ENCODE data around the gene ATG7.

Gene ATG7

DNA sequence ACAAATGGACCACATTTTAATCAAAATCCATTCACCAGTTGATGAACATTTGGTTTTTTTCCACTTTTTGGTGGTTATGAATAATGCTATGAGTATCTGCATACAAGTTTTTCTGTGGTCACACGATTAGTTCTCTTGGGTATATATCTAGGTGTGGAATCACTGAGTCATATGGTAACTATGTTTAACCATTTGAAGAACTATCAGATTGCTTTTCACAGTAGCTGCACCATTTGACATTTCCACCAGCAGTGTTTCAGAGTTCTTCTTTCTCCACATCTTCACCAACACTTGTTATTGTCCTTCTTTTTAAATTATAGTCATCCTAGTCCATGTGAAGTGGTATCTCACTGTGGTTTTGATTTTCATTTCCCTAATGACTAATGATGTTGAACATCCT lies 33.3 kb upstream of the ATG7 start:
- FAIRE-seq = no peak
- no peak for DNase-seq (ENCODE audit: insufficient read length)
- TF ChIP-seq POLR2A (IDR thresholded peaks at IDR 0.05; ENCODE audit: low read depth, low read length) = no peak
- TF ChIP-seq POLR2AphosphoS5 (IDR thresholded peaks at IDR 0.05; ENCODE audit: low read depth, low read length) = no peak
- no peak for TF ChIP-seq TAF1 (IDR thresholded peaks at IDR 0.05; ENCODE audit: borderline replicate concordance, low read depth, low read length)

DNA sequence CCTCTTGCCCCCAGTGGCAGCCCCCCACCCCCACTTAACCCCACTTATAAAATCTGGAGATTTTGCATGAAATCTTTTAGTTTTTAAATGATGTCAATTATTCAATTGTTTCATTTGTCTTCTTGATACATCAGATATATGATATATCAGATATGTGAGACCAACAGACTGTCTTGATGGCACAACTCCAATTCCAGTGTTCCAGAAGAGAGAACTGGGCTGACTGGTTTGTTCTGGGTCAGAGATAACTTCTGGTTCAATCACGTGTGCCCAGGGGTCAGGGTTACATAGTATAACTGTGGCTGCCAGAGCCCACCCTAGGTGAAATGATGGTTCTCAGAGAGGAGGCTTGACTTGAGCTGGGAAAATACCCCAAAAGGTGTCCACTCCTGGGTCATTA lies 32.4 kb upstream of the ATG7 start:
- TF ChIP-seq TAF1 (IDR thresholded peaks at IDR 0.05; ENCODE audit: borderline replicate concordance, low read depth, low read length) = no peak
- no peak for TF ChIP-seq POLR2A (IDR thresholded peaks at IDR 0.05; ENCODE audit: low read depth, low read length)
- TF ChIP-seq POLR2AphosphoS5 (IDR thresholded peaks at IDR 0.05; ENCODE audit: low read depth, low read length) = no peak
- no peak for FAIRE-seq
- DNase-seq (ENCODE audit: insufficient read length) = no peak

DNA sequence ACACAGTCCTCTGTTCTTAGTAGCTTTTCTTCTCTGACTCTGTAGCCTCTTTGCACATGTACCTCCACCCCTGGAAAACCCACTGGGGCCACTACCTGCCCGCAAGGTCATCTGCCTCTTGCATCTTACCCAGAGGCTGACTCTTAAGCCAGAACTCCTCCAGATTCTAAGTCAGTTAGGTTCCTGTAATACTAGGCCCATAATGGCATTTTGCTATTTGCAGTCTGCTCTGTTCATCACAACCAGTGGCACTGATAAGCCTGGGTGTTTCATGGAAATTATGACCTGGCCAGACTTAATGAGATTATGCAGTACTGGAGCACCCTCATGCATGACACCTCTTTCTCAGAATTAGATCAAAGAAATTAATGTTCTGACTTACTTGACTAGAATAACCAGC lies 31.7 kb upstream of the ATG7 start:
- TF ChIP-seq POLR2AphosphoS5 (IDR thresholded peaks at IDR 0.05; ENCODE audit: low read depth, low read length) = no peak
- TF ChIP-seq TAF1 (IDR thresholded peaks at IDR 0.05; ENCODE audit: borderline replicate concordance, low read depth, low read length) = no peak
- no peak for TF ChIP-seq POLR2A (IDR thresholded peaks at IDR 0.05; ENCODE audit: low read depth, low read length)
- DNase-seq (ENCODE audit: insufficient read length) (no peak), FAIRE-seq (no peak)

DNA sequence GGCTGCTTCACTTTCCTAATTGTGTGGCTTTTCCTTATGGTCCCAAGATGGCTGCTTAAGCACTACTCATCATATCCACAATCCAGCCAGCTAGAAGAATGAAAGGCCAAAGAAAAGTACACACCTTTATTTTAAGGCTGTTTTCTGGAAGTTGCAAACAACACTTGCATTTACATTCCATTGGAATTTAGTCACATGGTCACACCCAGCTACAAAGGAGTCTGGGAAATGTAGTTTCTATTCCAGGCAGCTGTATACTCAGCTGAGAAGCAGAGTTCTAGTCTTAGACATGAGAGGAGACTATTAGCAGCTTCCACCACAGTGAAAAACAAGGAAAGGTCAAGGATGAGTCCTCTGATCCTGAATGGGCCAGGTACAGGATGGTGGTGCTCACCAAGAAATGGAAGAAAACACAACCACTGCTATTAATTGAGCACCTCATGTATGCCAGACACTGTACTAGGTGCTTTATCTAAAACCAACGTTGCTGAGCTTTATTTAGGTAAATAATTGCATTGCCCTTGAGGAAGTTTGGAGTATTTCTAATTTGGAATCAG lies 28.0 kb upstream of the ATG7 start:
- no peak for FAIRE-seq
- DNase-seq (ENCODE audit: insufficient read length) = no peak
- TF ChIP-seq POLR2A (IDR thresholded peaks at IDR 0.05; ENCODE audit: low read depth, low read length) (no peak), TAF1 (IDR thresholded peaks at IDR 0.05; ENCODE audit: borderline replicate concordance, low read depth, low read length) (no peak), POLR2AphosphoS5 (IDR thresholded peaks at IDR 0.05; ENCODE audit: low read depth, low read length) (no peak)

DNA sequence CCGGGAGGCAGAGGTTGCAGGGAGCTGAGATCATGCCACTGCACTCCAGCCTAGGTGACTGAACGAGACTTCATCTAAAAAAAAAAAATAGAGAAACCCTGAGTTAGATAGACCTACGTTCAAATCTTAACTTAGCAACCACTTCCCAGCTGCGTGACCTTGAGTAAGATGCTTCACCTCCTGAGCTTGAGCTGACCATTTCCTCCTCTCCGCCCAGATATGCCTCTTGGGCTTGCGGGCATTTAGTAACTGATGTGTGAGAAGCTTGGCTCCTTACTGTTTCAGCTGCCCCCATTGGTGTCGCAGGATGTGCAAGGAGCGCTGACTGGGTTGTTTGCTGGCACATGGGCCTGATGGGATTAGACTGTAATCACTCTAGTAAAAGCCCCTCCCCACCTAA lies 26.9 kb upstream of the ATG7 start:
- no peak for DNase-seq (ENCODE audit: insufficient read length)
- no peak for FAIRE-seq
- no peak for TF ChIP-seq TAF1 (IDR thresholded peaks at IDR 0.05; ENCODE audit: borderline replicate concordance, low read depth, low read length)
- TF ChIP-seq POLR2AphosphoS5 (IDR thresholded peaks at IDR 0.05; ENCODE audit: low read depth, low read length) = no peak
- TF ChIP-seq POLR2A (IDR thresholded peaks at IDR 0.05; ENCODE audit: low read depth, low read length) = no peak

DNA sequence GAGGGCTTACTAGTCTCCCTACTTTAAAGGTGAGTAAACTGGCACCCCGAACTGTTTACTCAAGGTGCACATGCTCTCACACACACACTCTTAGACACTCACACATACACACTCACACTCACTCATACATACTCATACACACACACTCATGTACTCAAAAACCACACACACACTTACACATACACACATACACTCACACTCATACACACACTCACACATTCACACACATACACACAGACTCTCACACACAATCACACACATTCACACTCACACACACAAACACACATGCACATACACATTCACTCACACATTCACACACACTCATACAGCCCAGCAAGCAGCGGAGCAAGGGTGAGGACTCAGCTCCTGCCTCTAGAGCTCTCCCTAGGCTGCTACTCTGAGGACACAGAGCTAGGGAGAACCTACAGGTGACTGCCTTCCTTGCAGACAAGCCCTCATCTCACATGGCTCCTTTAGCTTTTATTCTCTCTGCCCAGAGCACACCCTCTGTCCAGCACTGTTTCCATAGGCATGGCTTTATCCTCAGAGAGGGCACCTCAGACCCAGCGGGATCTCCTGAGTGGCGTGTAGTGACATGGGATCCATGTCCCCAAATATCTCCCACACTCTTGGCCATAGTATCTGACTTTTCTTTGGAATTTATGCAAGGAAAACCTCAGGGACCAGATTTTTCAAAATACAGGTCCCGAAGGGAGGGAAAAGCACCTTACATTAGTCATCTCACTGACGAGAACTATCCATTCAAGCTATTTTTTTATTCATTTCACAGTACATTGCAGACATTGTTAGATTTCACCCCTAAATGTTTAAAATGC lies 26.2 kb upstream of the ATG7 start:
- DNase-seq (ENCODE audit: insufficient read length) (no peak), FAIRE-seq (no peak)

DNA sequence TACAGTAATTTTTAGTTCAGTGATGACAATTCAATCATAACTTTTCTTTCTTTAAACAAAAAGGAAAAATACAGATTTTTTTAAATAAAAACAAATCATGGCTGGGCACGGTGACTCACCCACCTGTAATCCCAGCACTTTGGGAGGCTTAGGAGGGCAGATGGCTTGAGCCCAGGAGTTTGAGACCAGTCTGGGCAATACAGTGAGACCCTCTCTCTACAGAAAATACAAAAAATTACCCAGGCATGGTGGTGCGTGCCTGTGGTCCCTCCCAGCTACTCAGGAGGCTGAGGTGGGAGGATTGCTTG lies 25.6 kb upstream of the ATG7 start:
- FAIRE-seq = no peak
- TF ChIP-seq TAF1 (IDR thresholded peaks at IDR 0.05; ENCODE audit: borderline replicate concordance, low read depth, low read length) (no peak), POLR2A (IDR thresholded peaks at IDR 0.05; ENCODE audit: low read depth, low read length) (no peak), POLR2AphosphoS5 (IDR thresholded peaks at IDR 0.05; ENCODE audit: low read depth, low read length) (no peak)
- DNase-seq (ENCODE audit: insufficient read length) = no peak

More for the DNA sequence above, 26.2 kb upstream of the ATG7 start:
- TF ChIP-seq TAF1 (IDR thresholded peaks at IDR 0.05; ENCODE audit: borderline replicate concordance, low read depth, low read length) (no peak), POLR2A (IDR thresholded peaks at IDR 0.05; ENCODE audit: low read depth, low read length) (no peak), POLR2AphosphoS5 (IDR thresholded peaks at IDR 0.05; ENCODE audit: low read depth, low read length) (no peak)

DNA sequence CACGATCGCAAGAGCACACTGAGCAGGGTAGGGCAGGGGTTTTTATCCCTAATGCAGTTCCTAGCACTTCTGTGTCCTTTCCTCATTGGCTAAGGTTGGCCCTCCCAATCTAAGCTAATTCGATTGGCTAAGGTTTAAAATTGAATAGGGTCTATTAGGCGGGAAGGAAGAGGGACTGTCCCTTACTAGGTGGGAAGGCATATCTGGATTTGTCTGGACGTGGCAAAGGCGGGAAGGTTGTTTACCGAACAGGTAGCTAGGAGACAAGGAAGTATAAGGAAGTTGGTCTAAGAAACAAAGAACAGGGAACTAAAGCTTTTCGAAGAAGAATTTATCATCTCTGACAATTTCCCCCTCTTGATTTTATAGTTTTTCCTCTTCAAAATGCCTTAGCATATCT lies 24.8 kb upstream of the ATG7 start:
- DNase-seq (ENCODE audit: insufficient read length) = no peak
- TF ChIP-seq POLR2A (IDR thresholded peaks at IDR 0.05; ENCODE audit: low read depth, low read length) (no peak), POLR2AphosphoS5 (IDR thresholded peaks at IDR 0.05; ENCODE audit: low read depth, low read length) (no peak), TAF1 (IDR thresholded peaks at IDR 0.05; ENCODE audit: borderline replicate concordance, low read depth, low read length) (no peak)
- no peak for FAIRE-seq

DNA sequence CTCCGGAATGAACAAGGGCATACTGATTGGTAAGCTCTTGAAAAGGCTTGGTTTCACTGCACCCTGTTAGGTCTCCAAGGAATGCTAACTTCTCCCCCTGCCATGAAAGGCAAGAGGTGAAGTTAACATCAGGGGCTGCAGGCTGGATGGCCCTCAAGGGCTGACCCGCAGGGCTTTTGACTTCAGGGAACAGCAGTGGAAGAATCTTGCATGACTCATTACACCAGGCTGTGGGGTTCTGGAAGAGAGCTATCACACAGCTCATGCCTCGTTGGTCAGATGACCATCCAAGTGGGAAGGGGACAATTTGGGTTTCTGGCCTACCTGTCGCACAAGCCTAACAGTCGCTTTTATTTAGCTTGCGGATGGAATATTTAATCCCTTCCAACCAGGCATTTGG lies 23.6 kb upstream of the ATG7 start:
- no peak for FAIRE-seq
- TF ChIP-seq TAF1 (IDR thresholded peaks at IDR 0.05; ENCODE audit: borderline replicate concordance, low read depth, low read length) (no peak), POLR2AphosphoS5 (IDR thresholded peaks at IDR 0.05; ENCODE audit: low read depth, low read length) (no peak), POLR2A (IDR thresholded peaks at IDR 0.05; ENCODE audit: low read depth, low read length) (no peak)
- DNase-seq (ENCODE audit: insufficient read length) = no peak

DNA sequence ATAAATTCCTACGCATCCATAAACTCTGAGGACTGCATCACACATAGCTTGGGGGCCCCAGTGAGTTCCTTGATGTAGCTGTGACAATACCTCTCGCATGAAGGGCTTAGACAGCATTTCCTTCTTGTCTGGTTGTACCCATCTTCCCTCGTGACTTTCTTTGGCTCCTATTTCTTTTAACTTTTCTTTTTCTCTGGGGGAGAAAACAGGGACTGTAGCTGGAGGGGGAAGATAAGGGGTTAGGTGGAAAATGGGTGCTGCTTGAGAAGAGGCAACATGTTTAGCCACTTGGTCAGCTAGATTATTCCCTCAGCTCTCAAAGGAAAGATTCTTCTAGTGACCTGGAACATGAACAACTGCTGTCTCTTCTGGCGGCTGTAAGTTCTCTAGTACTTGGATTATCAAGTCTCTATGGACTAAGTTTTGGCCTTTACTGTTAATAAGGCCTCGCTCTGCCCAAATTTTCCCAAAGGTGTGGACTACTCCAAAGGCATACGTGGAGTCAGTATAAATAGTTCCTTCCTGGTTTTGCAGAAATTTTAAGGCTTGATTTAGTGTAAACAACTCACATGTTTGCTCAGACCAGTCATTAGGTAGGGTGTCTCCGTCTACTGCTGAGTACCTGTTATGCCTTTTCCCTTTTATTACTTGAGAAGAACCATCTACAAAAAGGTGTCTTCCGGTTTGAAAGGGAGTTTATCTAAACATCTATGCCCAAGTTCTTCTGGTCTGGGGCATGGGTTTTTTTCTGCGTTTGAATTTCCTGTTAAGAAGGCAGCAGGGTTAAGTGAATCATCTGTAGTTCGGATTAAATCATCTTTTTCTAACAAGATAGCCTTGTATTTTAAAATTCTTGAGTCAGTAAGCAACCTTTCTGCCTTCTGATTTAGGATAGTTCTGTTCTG lies 21.0 kb upstream of the ATG7 start:
- DNase-seq (ENCODE audit: insufficient read length) (no peak), FAIRE-seq (no peak)
- TF ChIP-seq POLR2A (IDR thresholded peaks at IDR 0.05; ENCODE audit: low read depth, low read length) (no peak), TAF1 (IDR thresholded peaks at IDR 0.05; ENCODE audit: borderline replicate concordance, low read depth, low read length) (no peak), POLR2AphosphoS5 (IDR thresholded peaks at IDR 0.05; ENCODE audit: low read depth, low read length) (no peak)

DNA sequence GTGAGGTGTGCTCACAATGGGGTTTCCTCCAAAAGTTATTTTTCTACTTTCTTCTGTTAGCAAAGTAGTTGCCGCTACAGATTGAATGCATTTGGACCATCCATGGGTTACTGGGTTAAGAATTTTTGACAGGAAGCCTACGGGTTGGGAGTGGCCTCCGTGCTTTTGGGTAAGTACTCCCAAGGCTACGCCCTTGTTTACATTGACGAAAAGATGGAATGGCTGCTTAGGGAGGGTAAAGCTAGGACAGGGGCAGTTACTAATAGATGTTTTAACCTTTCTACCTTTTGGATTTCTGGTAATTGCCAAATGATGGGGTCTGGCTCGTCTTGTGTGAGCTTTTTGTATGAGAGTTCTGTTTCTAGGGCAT lies 20.4 kb upstream of the ATG7 start:
- TF ChIP-seq POLR2A (IDR thresholded peaks at IDR 0.05; ENCODE audit: low read depth, low read length) (no peak), TAF1 (IDR thresholded peaks at IDR 0.05; ENCODE audit: borderline replicate concordance, low read depth, low read length) (no peak), POLR2AphosphoS5 (IDR thresholded peaks at IDR 0.05; ENCODE audit: low read depth, low read length) (no peak)
- no peak for DNase-seq (ENCODE audit: insufficient read length)
- no peak for FAIRE-seq

Measured in GM12892 (cell line).